Measurements from ENCODE around the gene PCDHB7. TPM values are rescaled to one million over a fixed set of nuclear protein-coding genes. Genes with fewer than 3 reads are reported as not detected.

PCDHB7 gene
- total RNA-seq = 0.45 and 0.56 TPM in 2 replicates

DNA sequence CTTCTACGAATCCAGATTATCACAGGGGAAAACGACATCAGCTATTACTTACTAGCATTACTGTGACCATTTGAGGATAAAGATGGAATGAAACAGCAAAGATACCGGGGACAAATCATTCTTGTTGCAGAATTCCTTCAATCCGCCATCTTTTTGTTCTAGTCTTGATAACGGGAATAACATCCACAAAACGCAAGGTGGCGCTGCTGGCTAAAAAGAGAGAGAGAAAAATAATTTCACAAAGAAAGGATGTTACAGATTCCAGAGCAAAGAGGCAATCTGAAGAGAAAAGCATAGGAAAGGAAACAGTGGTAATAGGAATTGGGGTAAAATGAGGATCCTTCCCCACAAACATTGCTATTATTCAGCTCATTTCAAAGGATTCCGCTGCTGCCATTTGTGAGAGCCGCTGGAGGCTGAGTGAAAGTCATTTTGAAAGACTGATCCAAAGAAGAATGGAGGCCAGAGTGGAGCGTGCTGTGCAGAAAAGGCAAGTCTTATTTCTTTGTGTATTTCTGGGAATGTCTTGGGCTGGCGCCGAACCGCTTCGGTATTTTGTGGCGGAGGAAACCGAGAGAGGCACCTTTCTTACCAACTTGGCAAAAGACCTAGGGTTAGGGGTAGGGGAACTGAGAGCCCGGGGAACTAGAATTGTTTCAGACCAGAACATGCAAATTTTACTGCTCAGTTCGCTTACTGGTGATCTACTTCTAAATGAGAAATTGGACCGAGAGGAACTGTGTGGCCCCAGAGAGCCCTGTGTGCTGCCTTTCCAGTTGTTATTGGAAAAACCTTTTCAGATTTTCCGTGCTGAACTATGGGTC is at the start of gene PCDHB7:
Gene PCDHB7 (plus strand): TSS at position 264 of the 824 bp plus-strand sequence. CDS start 192 bp downstream, at position 456.

DNA sequence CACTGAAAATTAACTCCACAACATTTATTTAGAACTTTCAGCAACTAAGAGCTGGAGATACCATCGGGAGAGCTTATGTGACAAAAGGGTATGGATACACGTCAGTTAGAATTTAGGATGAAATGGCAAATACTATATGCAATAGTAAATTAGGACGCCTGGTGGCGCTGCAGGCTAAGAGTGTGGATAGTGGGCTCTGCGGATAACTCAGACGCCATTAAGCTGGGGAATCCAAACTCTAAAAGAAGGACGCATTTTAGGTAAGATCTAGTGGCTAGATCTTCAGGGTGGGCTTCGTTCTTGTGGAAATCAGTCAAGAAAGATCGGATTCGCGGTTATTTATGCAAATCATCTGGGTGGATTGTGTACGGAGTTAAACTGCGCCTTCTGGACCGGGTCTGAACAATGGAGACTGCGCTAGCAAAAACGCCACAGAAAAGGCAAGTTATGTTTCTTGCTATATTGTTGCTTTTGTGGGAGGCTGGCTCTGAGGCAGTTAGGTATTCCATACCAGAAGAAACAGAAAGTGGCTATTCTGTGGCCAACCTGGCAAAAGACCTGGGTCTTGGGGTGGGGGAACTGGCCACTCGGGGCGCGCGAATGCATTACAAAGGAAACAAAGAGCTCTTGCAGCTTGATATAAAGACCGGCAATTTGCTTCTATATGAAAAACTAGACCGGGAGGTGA is 37.3 kb upstream of the PCDHB7 start, which contains the start of gene PCDHB5:
Gene PCDHB5 (plus strand): TSS at position 177 of the 688 bp plus-strand sequence. CDS start 229 bp downstream, at position 406.

DNA sequence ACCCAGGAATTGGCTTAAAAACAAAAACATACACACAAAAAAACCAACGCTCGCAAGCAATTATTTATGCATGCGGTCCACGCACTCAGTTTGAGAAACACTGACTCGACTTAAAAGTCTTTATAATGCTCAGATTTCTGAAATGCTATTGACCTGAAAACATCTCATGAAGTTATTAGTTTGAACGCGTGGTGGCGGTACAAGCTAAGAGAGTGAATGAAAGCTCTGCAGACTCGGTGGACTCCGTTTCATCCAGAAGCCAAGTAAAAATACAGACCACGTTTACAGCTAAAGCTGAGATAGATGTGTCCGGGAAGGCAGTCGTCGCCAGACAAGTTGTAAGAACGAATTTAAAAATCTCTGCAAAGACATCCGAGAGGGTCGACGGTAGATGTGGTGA is 22.6 kb upstream of the PCDHB7 start, which contains the start of gene PCDHB6:
Gene PCDHB6 (plus strand): TSS at position 246 of the 400 bp plus-strand sequence. CDS start 201 bp downstream, outside the sequence.

DNA sequence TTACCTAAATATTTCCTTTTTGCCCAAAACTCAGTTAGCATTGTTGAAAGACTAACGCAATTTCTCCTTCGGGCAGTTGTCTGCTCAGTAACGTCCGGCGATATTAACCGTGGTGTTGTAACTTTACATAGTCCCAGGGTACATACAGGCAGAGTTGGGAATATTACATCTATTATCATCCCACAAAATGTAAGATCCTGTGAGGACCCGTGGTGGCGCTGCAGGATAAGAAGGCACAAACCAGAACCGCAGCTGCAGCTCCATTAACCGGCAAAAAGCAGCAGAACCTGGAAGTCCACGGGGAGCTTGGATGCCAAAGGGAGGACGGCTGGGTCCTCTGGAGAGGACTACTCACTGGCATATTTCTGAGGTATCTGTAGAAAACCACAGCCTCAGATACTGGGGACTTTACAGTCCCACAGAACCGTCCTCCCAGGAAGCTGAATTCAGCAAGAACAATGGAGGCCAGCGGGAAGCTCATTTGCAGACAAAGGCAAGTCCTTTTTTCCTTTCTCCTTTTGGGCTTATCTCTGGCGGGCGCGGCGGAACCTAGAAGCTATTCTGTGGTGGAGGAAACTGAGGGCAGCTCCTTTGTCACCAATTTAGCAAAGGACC is 5.2 kb downstream of the PCDHB7 start, which contains the start of gene PCDHB8:
Gene PCDHB8 (plus strand): TSS at position 214 of the 615 bp plus-strand sequence. CDS start 245 bp downstream, at position 459.

DNA sequence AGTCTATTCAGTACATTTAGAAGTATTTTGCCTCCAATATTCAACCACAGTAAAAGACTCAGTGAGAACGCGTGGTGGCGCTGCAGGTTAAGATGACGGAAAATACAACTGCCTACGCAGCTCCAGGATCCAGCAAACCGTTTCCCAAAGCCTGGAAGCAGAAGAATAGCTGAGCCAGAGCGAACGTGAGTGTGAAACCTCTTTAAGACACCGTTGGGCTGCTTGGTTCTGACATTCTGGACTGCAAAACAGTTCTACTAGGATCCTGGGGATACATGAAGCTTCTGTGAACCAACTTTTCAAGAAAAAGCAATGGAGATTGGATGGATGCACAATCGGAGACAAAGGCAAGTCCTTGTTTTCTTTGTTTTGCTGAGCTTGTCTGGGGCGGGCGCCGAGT is 9.8 kb downstream of the PCDHB7 start, which contains the start of gene PCDHB16:
Gene PCDHB16 (plus strand): TSS at position 140 of the 400 bp plus-strand sequence. CDS start 173 bp downstream, at position 313.

DNA sequence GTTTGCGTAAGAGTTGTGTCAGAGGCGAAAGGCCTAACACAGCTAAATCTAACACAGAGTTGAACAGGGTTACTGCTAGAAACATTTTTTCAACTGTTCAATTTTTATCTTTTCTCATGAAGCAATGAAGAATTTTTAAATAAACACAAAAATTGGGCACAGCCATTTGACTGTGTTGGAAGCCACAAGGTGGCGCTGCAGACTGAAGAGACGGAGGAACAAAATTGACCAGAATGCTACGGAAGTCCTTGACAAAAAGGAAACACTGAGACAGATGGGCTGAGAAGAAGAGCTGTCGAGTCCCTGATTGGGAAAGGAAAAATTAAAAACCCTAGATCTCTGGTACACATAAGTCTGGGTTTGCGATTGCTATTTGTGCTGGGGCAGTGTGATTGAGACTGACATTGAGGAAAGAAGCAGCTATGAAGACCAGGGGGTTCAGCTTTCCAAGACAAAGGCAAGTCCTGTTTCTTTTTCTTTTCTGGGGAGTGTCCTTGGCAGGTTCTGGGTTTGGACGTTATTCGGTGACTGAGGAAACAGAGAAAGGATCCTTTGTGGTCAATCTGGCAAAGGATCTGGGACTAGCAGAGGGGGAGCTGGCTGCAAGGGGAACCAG is 14.6 kb downstream of the PCDHB7 start, which contains the start of gene PCDHB9:
Gene PCDHB9 (plus strand): TSS at position 265 of the 616 bp plus-strand sequence. CDS start 158 bp downstream, at position 423.

DNA sequence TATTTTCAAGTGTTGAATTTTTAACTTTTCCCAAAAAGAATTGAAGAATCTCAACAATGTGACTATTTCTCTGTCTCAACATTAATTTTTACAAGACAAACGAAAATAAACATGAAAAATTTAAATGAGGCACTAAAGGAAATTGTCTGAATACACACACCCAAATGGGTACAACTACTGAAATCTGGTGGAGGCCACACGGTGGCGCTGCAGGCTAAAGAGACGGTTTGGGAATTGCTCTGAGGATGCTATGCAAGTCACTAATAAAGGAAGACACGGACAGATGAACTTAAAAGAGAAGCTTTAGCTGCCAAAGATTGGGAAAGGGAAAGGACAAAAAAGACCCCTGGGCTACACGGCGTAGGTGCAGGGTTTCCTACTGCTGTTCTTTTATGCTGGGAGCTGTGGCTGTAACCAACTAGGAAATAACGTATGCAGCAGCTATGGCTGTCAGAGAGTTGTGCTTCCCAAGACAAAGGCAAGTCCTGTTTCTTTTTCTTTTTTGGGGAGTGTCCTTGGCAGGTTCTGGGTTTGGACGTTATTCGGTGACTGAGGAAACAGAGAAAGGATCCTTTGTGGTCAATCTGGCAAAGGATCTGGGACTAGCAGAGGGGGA is 19.8 kb downstream of the PCDHB7 start, which contains the start of gene PCDHB10:
Gene PCDHB10 (plus strand): TSS at position 244 of the 616 bp plus-strand sequence. CDS start 200 bp downstream, at position 444.

DNA sequence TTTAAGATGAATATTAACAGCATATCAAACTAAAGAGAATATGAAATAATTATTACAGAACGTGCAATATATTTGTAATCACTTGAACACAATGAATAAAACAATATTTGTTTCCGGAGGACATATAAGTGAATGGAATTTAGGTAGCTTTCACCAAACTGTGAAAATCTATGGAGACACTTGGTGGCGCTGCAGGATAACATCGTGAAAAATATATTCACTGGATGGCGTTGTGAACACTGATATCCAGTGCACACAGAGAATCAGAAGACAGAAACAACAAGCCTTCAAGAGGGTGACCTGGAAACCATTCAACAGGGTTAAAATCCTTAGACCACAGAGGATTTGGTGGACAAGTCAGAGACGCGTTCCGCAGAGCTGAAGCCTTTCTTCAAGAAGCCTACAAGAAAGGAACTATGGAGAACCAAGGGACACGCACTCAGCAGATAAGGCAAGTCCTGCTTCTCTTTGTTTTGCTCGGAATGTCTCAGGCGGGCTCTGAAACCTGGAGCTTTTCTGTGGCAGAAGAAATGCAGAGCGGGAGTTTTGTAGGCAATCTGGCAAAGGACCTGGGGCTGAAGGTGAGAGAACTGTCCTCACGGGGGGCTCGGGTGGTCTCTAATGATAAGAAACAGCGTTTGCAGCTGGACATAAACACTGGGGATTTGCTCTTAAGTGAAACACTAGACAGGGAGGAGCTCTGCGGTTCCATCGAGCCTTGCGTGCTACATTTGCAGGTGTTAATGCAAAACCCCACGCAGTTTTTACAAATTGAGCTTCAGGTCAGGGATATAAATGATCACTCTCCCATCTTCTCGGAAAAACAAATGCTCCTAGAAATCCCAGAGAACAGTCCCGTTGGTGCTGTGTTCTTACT is 27.2 kb downstream of the PCDHB7 start, which contains the start of gene PCDHB11:
Gene PCDHB11 (plus strand): TSS at position 269 of the 877 bp plus-strand sequence. CDS start 148 bp downstream, at position 417.

DNA sequence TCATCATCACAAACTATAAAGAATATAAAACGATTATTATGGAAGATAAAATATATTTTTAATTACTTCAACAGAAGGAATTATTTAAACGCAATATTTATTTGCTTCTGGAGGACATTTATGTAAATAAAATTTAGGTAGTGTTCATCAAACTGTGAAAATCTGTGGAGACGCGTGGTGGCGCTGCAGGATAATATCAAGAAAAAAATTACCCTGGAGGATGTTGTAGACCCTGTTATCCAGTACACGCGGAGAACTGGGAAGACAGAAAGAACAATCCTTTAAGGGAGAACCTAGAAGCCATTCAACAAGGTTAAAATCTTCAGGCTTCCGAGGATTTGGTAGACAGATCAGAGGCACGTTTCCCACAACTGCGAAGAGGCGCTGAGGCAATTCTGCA is 36.0 kb downstream of the PCDHB7 start, which contains the start of gene PCDHB12:
Gene PCDHB12 (plus strand): TSS at position 242 of the 400 bp plus-strand sequence. CDS start 189 bp downstream, outside the sequence.

DNA sequence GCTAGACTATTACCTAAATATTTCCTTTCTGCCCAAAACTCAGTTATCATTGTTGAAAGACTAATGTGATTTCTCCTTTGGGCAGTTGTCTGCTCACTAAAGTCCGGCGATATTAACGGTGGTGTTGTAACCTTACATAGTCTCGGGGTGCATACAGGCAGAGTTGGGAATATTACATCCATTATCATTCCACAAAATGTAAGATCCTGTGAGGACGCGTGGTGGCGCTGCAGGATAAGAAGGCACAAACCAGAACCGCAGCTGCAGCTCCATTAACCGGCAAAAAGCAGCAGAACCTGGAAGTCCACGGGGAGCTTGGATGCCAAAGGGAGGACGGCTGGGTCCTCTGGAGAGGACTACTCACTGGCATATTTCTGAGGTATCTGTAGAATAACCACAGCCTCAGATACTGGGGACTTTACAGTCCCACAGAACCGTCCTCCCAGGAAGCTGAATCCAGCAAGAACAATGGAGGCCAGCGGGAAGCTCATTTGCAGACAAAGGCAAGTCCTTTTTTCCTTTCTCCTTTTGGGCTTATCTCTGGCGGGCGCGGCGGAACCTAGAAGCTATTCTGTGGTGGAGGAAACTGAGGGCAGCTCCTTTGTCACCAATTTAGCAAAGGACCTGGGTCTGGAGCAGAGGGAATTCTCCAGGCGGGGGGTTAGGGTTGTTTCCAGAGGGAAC is 41.4 kb downstream of the PCDHB7 start, which contains the start of gene PCDHB13:
Gene PCDHB13 (plus strand): TSS at position 264 of the 684 bp plus-strand sequence. CDS start 205 bp downstream, at position 469.

DNA sequence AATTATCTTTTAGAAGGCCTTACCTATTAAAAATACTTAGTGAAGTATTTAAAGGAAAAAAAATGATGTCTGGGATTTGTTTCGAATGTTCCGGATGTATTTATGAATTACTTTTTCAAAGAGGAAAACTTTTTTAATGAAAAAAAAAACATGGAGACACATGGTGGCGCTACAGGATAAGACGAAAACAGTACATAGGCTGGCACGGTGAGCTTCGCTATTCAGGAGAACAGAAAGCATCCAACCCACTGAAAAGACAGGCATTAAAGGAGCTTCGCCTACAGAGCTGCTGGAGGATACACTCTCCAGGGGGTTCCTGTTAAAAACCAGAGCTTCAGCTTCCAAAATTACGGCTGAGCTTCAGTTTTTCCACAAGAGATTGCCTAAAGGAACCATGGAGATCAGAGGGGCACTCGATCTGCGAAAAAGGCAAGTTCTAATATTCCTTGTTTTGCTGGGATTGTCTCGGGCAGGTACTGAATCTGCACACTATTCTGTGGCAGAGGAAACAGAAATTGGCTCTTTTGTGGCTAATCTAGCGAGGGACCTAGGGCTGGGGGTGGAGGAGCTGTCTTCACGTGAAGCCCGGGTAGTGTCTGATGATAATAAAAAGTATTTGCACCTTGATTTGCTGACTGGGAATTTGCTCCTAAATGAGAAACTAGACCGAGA is 50.8 kb downstream of the PCDHB7 start, which contains the start of gene PCDHB14:
Gene PCDHB14 (plus strand): TSS at position 232 of the 672 bp plus-strand sequence. CDS start 163 bp downstream, at position 395.

Other genes with a start within 250 kb of the PCDHB7 start
- 0.18 and 0.19 TPM in 2 replicates for gene PCDHAC1, start 246.3 kb upstream of the PCDHB7 start, total RNA-seq
- gene PCDHAC2, start 206.2 kb upstream of the PCDHB7 start, total RNA-seq = 0.09 and 2.4 TPM in 2 replicates
- not detected in 2 replicates for gene PCDHB1, start 121.3 kb upstream of the PCDHB7 start, total RNA-seq
- 1.8 and 3.5 TPM in 2 replicates for gene PCDHB2, start 78.0 kb upstream of the PCDHB7 start, total RNA-seq
- gene PCDHB3, start 72.2 kb upstream of the PCDHB7 start, total RNA-seq = 0.36 and 0.38 TPM in 2 replicates
- 0.09 TPM in 2 replicates for gene PCDHB4, start 50.8 kb upstream of the PCDHB7 start, total RNA-seq
- gene PCDHB5, start 37.4 kb upstream of the PCDHB7 start, total RNA-seq = 0.56 and 1.4 TPM in 2 replicates
- gene PCDHB6, start 22.6 kb upstream of the PCDHB7 start, total RNA-seq = 0.09 TPM in 2 replicates
- 0.18 and 0.94 TPM in 2 replicates for gene PCDHB8, start 5.1 kb downstream of the PCDHB7 start, total RNA-seq
- 0.09 and 0.19 TPM in 2 replicates for gene PCDHB16, start 9.7 kb downstream of the PCDHB7 start, total RNA-seq
- 0.27 and 0.28 TPM in 2 replicates for gene PCDHB9, start 14.5 kb downstream of the PCDHB7 start, total RNA-seq
- 0.72 and 1.0 TPM in 2 replicates for gene PCDHB10, start 19.7 kb downstream of the PCDHB7 start, total RNA-seq
- 0.38 and 0.99 TPM in 2 replicates for gene PCDHB11, start 27.0 kb downstream of the PCDHB7 start, total RNA-seq
- gene PCDHB12, start 36.1 kb downstream of the PCDHB7 start, total RNA-seq = 0.47 and 0.54 TPM in 2 replicates
- 0.99 and 1.6 TPM in 2 replicates for gene PCDHB13, start 41.3 kb downstream of the PCDHB7 start, total RNA-seq
- 1.3 and 1.6 TPM in 2 replicates for gene PCDHB14, start 50.7 kb downstream of the PCDHB7 start, total RNA-seq
- gene PCDHB15, start 72.8 kb downstream of the PCDHB7 start, total RNA-seq = 0.90 and 1.7 TPM in 2 replicates
- 0.09 and 0.19 TPM in 2 replicates for gene SLC25A2, start 131.4 kb downstream of the PCDHB7 start, total RNA-seq
- gene TAF7, start 148.1 kb downstream of the PCDHB7 start, total RNA-seq = 71.7 and 90.4 TPM in 2 replicates
- 0.36 and 1.0 TPM in 2 replicates for gene PCDHGA1, start 157.9 kb downstream of the PCDHB7 start, total RNA-seq
- 0.90 and 3.0 TPM in 2 replicates for gene PCDHGA2, start 166.1 kb downstream of the PCDHB7 start, total RNA-seq
- 0.54 and 1.9 TPM in 2 replicates for gene PCDHGA3, start 171.2 kb downstream of the PCDHB7 start, total RNA-seq
- 0.99 and 2.0 TPM in 2 replicates for gene PCDHGB1, start 177.5 kb downstream of the PCDHB7 start, total RNA-seq
- 2.6 and 5.0 TPM in 2 replicates for gene PCDHGA4, start 182.4 kb downstream of the PCDHB7 start, total RNA-seq
- 2.0 and 2.2 TPM in 2 replicates for gene PCDHGB2, start 187.3 kb downstream of the PCDHB7 start, total RNA-seq
- 0.90 and 1.2 TPM in 2 replicates for gene PCDHGA5, start 191.5 kb downstream of the PCDHB7 start, total RNA-seq
- 3.1 and 4.0 TPM in 2 replicates for gene PCDHGB3, start 197.6 kb downstream of the PCDHB7 start, total RNA-seq
- gene PCDHGA6, start 201.2 kb downstream of the PCDHB7 start, total RNA-seq = 2.2 and 2.8 TPM in 2 replicates
- 1.4 and 2.2 TPM in 2 replicates for gene PCDHGA7, start 210.1 kb downstream of the PCDHB7 start, total RNA-seq
- 14.9 and 16.3 TPM in 2 replicates for gene PCDHGB4, start 215.1 kb downstream of the PCDHB7 start, total RNA-seq
- gene PCDHGA8, start 220.0 kb downstream of the PCDHB7 start, total RNA-seq = 1.3 and 2.4 TPM in 2 replicates
- 12.7 and 14.3 TPM in 2 replicates for gene PCDHGB5, start 225.3 kb downstream of the PCDHB7 start, total RNA-seq
- 1.6 and 3.1 TPM in 2 replicates for gene PCDHGA9, start 230.1 kb downstream of the PCDHB7 start, total RNA-seq
- gene PCDHGB6, start 235.4 kb downstream of the PCDHB7 start, total RNA-seq = 1.7 and 2.7 TPM in 2 replicates
- gene PCDHGA10, start 240.3 kb downstream of the PCDHB7 start, total RNA-seq = 3.3 and 3.9 TPM in 2 replicates
- gene PCDHGB7, start 245.0 kb downstream of the PCDHB7 start, total RNA-seq = 5.8 and 6.8 TPM in 2 replicates
- gene PCDHGA11, start 248.4 kb downstream of the PCDHB7 start, total RNA-seq = 7.2 and 10.1 TPM in 2 replicates